D721Med (cell line): Measurements from ENCODE around the gene CLDND1.
"Not testable (repeated sequence)": the region's sequence is repeated elsewhere in the genome, so short reads cannot be mapped to it uniquely, and the experiment has no call there.

Experiments
- DNase-seq: peaks from one replicate; pipeline ENCODE4 v3.0.0; 2011; ENCODE audit warnings: low spot score; ENCODE audit not compliant: insufficient read length
- FAIRE-seq: peaks from 2 replicates; lab custom pipeline; 2011; peaks lifted over from hg19 to GRCh38; lab: Jason Lieb, UNC
- TF ChIP-seq, protein P1 (sequence below): IDR thresholded peaks from 2 replicates; pipeline ENCODE4 v1.5.1; 2012; ENCODE audit warnings: mild to moderate bottlenecking, control low read depth; ENCODE audit not compliant: insufficient read depth; ENCODE audit errors: missing control alignments

CLDND1 gene

DNA sequence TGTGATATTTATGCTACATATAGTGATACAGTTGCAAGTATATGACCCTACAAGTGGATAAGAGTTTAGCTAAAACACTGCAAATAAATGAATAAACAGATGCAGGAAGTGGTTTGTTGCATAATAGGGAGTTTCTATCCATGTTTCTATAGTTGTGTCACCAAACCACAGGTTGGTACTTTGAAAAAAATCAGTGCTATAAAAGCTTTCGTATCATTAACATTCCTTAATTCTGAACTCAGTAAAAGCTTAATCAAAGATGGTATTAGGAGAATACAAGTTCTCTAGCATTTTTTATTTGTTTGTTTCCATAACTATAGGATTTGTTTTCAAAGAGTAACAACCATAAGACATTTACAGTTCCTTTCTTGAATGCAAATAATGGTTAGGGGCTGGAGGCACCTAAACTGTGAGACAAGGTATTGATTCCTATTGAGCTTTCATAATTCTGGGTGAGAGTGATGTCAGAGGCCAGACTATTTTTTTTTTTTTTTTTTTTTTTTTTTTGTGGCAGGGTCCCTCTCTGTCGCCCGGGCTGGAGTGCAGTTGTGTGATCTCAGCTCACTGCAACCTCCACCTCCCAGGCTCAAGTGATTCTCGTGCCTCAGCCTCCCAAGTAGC is 41.1 kb upstream of the CLDND1 start:
- DNase-seq (no peak), FAIRE-seq (no peak)
- TF ChIP-seq, protein P1, sequence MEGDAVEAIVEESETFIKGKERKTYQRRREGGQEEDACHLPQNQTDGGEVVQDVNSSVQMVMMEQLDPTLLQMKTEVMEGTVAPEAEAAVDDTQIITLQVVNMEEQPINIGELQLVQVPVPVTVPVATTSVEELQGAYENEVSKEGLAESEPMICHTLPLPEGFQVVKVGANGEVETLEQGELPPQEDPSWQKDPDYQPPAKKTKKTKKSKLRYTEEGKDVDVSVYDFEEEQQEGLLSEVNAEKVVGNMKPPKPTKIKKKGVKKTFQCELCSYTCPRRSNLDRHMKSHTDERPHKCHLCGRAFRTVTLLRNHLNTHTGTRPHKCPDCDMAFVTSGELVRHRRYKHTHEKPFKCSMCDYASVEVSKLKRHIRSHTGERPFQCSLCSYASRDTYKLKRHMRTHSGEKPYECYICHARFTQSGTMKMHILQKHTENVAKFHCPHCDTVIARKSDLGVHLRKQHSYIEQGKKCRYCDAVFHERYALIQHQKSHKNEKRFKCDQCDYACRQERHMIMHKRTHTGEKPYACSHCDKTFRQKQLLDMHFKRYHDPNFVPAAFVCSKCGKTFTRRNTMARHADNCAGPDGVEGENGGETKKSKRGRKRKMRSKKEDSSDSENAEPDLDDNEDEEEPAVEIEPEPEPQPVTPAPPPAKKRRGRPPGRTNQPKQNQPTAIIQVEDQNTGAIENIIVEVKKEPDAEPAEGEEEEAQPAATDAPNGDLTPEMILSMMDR: no peak

DNA sequence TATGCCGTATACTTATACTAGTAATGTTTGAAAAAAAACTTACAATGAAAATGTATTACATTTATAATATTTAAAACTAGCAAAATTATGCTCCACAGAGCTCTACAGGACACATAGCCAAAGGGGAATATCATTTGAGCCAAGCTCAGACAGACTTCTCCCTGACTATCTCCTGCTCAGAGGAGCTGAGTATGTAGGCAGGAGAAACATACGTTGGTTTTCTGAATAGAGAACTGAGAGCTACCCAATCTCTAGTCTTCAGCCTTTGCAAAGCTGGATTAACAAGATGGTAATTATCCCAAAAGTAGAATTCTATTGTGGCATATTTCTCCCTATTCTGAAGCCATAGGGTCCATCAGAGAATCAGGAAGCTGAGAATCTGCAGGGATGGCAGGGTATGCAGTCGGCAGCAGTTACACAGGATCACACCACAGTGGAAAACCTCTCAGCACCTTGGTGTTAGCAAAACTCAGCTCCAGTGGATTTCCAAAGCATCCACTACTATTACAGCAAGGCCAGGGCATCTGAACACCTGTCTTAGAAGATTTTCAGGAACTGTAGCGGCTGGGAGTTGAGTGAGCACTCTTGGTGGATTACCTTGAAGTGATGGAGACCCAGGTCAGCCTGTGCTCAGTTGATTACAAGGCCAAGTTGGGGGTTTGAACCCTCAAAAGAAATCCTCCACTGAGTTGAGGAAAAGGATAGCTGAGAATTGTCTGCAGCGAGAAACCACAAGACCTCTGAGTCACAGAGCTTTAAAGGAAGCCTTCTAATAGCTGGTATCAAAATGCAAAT is 39.2 kb upstream of the CLDND1 start:
- FAIRE-seq: no peak
- no peak for DNase-seq
- TF ChIP-seq, protein P1: no peak

DNA sequence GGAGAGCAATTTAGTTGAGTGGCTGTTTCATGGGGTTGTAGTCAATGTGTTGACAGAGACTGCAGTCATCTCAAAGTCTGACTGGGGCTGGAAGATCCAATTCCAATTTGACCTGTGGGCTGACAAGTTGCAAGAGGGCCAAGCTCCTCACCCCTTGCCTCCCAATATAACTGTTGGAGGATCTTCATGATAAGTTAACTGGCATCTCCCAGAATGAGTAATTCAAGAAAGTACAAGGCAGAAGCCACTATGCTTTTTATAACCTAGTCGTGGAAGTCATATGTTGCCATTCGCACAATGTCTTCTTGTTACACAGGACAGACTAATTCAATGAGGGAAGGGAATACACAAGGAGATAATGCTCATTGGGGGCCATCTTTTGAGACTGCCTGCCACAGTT is 38.2 kb upstream of the CLDND1 start:
- no peak for FAIRE-seq
- TF ChIP-seq, protein P1: no peak
- DNase-seq: no peak

DNA sequence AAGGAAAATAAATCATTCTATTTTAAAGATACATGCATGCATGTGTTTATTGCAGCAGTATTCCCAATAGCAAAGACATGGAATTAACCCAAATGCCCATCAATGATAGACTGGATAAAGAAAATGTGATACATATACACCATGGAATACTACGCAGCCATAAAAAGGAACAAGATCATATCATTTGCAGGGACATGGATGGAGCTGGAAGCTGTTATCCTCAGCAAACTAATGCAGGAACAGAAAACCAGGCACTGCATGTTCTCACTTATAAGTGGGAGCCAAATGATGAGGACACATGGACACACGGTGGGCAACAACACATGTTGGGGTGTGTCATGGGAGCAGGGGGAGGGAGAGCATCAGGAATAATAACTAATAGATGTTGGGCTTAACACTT is 37.1 kb upstream of the CLDND1 start:
- not testable (repeated sequence) for DNase-seq, FAIRE-seq

DNA sequence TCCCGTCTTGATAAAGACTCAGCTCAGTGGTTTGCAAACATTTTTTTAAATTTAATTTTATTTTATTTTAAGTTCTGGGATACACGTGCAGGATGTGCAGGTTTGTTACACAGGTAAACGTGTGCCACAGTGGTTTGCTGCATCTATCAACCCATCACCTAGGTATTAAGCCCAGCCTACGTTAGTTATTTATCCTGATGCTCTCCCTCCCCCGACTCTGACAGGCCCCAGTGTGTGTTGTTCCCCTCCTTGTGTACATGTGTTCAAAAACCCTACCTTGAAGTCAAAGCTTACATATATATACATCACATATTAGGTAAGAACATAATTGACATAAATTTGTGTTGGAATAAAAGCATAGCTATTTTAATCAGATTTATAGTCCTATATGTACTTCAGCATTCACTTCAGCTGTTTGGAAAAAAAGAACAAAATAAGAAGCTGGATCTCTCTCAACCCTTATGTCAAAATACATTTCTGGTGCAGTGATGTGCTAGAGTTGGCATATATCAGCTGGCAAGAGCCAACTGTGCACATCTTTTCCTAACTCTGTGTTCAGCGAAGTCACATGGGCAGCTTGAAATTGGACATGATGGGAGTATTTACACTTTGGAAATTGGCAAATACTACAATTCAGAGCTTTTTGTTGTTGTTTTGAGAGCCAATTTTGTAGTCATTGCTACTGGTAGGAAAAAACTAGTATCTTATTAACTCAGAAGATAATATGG is 35.6 kb upstream of the CLDND1 start:
- no peak for FAIRE-seq
- TF ChIP-seq, protein P1: no peak
- DNase-seq: no peak

DNA sequence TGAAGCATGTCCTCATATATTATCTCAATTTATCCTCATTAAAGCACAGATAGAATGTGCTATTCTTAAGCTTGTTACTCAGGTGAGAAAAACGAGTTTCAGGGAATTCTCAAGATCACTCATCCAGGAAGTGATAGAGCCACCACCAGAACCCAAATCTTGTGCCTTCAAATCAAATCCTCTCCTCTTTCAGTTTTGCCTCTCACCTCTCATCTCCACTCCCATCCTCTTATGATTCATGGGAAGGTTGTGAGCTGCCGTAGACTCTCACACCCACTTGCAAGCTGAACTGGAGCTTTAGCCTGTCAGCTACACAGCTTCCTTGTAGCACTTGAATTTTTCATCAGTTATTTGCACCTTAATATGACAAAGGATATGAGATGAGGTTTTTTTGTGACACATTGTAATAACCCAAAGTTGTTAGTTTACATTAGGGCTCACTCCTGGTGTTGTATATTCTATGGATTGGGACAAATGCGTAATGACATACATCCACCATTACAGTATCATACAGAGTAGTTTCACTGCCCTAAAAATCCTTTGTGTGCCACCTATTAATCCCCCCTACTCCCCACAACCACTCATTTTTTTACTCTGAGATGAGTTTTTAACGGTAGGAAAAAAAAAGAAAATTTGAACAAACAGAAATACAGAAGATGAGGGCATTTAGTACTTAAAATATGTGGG is 34.8 kb upstream of the CLDND1 start:
- no peak for FAIRE-seq
- DNase-seq: no peak
- TF ChIP-seq, protein P1: no peak
